Lower leg skin (tissue), 4 donors: ENCODE data around the gene ALDH1A1. TPM values are rescaled to one million over a fixed set of nuclear protein-coding genes. Genes with fewer than 3 reads are reported as not detected.

Experiments
- DNase-seq, 2 donors: peaks; one replicate each; pipeline ENCODE4 v3.0.0-alpha.2; 2019; ENCODE audit warnings: low spot score in 2 of 2
- H3K4me3 ChIP-seq: fragments of 200-600 bp; sonication (generic); 2 replicates; pipeline ENCODE4 v1.5.1; 2017; ENCODE audit warnings: mild to moderate bottlenecking, low read depth; ENCODE audit not compliant: poor library complexity, severe bottlenecking
- POLR2A ChIP-seq, 2 donors: fragments of 450-650 bp; IDR thresholded peaks; one replicate each; pipeline ENCODE4 v1.6.1; 2016 to 2017; ENCODE audit warnings: antibody characterized with exemption in 2 of 2, mild to moderate bottlenecking in 1 of 2, moderate library complexity in 1 of 2
- WGBS, 2 donors: methylation state at CpG; one replicate each; pipeline ENCODE4 v1.1.5; 2018; 5-methylcytosine and 5-hydroxymethylcytosine counted together
- intact Hi-C: fragments of 100-400 bp; cut with DNase I; formaldehyde crosslinking; loops from one replicate; pipeline ENCODE4 v1.15.0; 2023; ENCODE audit warnings: low total_unique reads
- total RNA-seq, 4 donors: library from RNA; depleted of rRNA; stranded (reverse); fragments of >200 nt; gene quantifications; one replicate each; pipeline ENCODE4 v1.1.0, GENCODE V29; 2016
- TF ChIP-seq, protein P1 (sequence below), 3 donors: fragments of 450-650 bp; IDR thresholded peaks; one replicate each; pipeline ENCODE4 v1.5.1; 2016; ENCODE audit warnings: antibody characterized with exemption in 3 of 3, mild to moderate bottlenecking in 3 of 3, moderate library complexity in 2 of 3

Gene ALDH1A1
- total RNA-seq, 4 donors from 2014 or later = 8.8 to 18.5 (median 13.1) TPM

- DNase-seq = no peak
- H3K4me3 ChIP-seq = no peak overlapping the region
- intact Hi-C loops = no loop called here
- no peak for TF ChIP-seq POLR2A (IDR thresholded peaks at IDR 0.05)
- TF ChIP-seq, protein P1, sequence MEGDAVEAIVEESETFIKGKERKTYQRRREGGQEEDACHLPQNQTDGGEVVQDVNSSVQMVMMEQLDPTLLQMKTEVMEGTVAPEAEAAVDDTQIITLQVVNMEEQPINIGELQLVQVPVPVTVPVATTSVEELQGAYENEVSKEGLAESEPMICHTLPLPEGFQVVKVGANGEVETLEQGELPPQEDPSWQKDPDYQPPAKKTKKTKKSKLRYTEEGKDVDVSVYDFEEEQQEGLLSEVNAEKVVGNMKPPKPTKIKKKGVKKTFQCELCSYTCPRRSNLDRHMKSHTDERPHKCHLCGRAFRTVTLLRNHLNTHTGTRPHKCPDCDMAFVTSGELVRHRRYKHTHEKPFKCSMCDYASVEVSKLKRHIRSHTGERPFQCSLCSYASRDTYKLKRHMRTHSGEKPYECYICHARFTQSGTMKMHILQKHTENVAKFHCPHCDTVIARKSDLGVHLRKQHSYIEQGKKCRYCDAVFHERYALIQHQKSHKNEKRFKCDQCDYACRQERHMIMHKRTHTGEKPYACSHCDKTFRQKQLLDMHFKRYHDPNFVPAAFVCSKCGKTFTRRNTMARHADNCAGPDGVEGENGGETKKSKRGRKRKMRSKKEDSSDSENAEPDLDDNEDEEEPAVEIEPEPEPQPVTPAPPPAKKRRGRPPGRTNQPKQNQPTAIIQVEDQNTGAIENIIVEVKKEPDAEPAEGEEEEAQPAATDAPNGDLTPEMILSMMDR (IDR thresholded peaks at IDR 0.05) = no peak
These were observed 77.6 kb downstream of the ALDH1A1 start for GRCh38 chr9:72875221-72875620.

DNA sequence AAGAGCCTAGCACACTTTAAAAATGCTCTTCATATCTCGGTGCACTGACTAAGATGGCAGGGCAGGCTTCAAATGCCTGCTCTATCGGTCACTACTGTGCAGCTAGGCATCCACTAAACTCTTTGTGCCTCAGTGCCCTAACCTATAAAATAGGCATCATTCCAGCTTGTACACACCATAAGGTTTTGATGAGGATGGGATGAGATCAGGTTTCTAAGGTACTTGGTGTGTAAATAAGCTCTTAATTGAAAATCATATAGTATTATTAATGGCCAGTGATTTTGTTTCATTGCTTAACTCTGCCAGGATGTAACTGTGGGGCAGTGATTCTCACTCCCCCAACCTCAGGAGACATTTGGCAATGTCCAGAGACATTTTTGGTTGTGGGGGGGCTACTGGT lies 78.5 kb downstream of the ALDH1A1 start:
- TF ChIP-seq, protein P1 (IDR thresholded peaks at IDR 0.05) = no peak
- TF ChIP-seq POLR2A (IDR thresholded peaks at IDR 0.05) = no peak
- intact Hi-C loops = no loop called here
- no peak overlapping the region for H3K4me3 ChIP-seq
- no peak for DNase-seq
- WGBS, 2 donors = 93 to 96% methylated on average over 2 of the region's 2 CpGs

DNA sequence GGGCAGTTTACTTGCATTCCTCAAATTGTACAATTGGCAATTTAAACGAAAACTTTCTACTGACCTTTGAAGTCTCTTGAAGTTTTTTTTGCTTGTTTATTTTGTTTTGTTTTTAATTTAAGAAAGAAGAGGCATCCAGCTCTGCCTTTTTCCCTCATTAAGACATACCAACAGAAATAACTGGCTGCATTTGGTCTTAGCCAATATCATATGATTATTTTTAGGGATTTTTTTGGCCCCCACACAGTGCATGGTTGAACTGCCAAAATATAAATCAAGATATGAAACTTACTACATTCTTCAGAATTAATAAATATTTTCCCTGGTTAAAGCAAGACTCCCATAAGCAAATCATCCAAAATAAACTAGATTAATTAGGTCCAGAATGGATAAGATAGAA lies 79.4 kb downstream of the ALDH1A1 start:
- TF ChIP-seq POLR2A (IDR thresholded peaks at IDR 0.05) = no peak
- TF ChIP-seq, protein P1 (IDR thresholded peaks at IDR 0.05) = no peak
- no peak for DNase-seq
- WGBS, 2 donors = 45 to 53% methylated on average over 1 of the region's 1 CpG
- intact Hi-C loops = no loop called here
- H3K4me3 ChIP-seq = no peak overlapping the region

DNA sequence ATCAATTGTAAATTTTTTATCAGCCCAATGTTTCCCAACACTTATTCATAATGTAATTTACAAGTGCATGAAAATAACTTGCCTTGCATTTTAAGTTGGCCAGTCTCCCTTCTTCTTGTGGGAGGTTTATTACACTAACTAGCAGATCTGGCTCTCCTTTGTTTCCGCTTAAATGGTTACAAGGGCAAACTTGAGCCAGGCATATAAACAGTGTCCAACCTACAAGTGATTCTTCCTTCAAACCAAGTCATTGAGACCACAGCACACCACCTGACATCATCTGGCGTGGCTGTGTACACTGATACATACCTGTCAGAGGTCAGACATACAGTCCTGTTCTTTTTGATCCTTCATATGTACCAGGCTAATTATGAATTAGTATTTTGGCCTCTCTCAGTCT lies 80.1 kb downstream of the ALDH1A1 start:
- no peak overlapping the region for H3K4me3 ChIP-seq
- WGBS, 2 donors = 70 to 92% methylated on average over 2 of the region's 2 CpGs
- TF ChIP-seq, protein P1 (IDR thresholded peaks at IDR 0.05) = no peak
- no peak for TF ChIP-seq POLR2A (IDR thresholded peaks at IDR 0.05)
- intact Hi-C loops = no loop called here
- DNase-seq = no peak

DNA sequence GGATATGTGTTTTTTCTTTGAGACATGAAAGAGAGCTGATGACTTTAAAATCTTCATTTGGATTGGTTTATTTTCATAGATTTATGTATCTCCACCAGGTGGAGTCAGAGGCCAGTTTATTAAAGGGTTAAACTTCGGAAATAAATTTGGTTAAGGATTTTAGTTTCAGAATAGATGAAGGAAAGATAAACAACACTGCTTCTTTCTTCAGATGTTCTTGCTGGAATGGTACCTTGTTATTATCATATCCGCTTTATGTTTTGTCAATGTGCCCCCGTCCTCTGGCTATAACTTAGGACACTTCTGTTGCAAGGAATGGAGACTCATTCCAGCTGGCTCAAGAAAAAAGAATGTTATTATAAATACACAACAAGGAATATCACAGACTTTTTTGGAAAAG lies 81.2 kb downstream of the ALDH1A1 start:
- no peak overlapping the region for H3K4me3 ChIP-seq
- 31% methylated on average over 3 of the region's 3 CpGs for WGBS, 2 donors
- TF ChIP-seq, protein P1 (IDR thresholded peaks at IDR 0.05) = no peak
- TF ChIP-seq POLR2A (IDR thresholded peaks at IDR 0.05) = no peak
- DNase-seq = no peak
- intact Hi-C loops = no loop called here

DNA sequence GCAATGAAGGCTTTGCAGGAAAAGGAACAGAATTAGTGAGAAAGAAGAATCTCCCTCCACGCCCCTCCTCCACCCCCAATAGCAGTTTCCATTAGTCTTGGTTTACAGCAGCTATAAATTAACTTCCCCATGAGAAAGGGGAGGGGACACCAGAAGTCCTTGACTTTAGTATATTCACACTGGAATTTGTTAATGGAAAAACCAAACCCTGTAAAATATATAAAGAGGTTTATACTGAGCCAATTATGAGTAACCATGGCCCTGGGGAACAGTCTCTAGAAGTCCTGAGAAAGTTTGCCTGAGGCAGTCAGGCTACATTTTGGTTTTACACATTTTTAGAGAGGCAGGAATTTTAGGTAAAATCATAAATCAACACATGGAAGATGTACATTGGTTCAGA lies 88.5 kb downstream of the ALDH1A1 start:
- TF ChIP-seq, protein P1 (IDR thresholded peaks at IDR 0.05) = no peak
- no peak for TF ChIP-seq POLR2A (IDR thresholded peaks at IDR 0.05)
- WGBS, 2 donors = 87 to 90% methylated on average over 1 of the region's 1 CpG
- H3K4me3 ChIP-seq = no peak overlapping the region
- DNase-seq = no peak
- intact Hi-C loops = no loop called here
